Hepatocyte (in vitro differentiated cells): ENCODE results near the gene MAD1L1.

Source experiments
- CTCF ChIP-seq: fragments of 200-600 bp; sonication (generic); IDR thresholded peaks from 2 replicates; pipeline ENCODE4 v1.5.1; 2016; ENCODE audit warnings: antibody characterized with exemption, mild to moderate bottlenecking; ENCODE audit not compliant: poor library complexity
- EZH2 ChIP-seq: fragments of 200-600 bp; sonication (generic); IDR thresholded peaks from 2 replicates; pipeline ENCODE4 v1.6.1; 2016; ENCODE audit warnings: antibody characterized with exemption, mild to moderate bottlenecking, borderline replicate concordance

- TF ChIP-seq CTCF (no peak), EZH2 (no peak)
Observed at GRCh38 chr7:1950452-1951158, 282.1 kb downstream of the MAD1L1 start.
